Colon (tissue), 2 donors: ENCODE results near the gene PIGB.
"Not testable (repeated sequence)": the region's sequence is repeated elsewhere in the genome, so short reads cannot be mapped to it uniquely, and the experiment has no call there.

ENCODE experiments used
- FAIRE-seq: peaks from 2 replicates; lab custom pipeline; 2012; peaks lifted over from hg19 to GRCh38; lab: Jason Lieb, UNC
- donor health status: control.
- donor health status: control.

Gene PIGB

DNA sequence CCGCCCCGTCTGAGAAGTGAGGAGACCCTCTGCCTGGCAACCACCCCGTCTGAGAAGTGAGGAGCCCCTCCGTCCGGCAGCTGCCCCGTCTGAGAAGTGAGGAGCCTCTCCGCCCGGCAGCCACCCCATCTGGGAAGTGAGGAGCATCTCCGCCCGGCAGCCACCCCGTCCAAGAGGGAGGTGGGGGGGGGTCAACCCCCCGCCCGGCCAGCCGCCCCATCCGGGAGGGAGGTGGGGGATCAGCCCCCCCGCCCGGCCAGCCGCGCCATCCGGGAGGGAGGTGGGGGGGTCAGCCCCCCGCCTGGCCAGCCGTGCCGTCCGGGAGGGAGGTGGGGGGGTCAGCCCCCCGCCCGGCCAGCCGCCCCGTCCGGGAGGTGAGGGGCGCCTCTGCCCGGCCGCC is 16.2 kb upstream of the PIGB start:
- not testable (repeated sequence) for FAIRE-seq

DNA sequence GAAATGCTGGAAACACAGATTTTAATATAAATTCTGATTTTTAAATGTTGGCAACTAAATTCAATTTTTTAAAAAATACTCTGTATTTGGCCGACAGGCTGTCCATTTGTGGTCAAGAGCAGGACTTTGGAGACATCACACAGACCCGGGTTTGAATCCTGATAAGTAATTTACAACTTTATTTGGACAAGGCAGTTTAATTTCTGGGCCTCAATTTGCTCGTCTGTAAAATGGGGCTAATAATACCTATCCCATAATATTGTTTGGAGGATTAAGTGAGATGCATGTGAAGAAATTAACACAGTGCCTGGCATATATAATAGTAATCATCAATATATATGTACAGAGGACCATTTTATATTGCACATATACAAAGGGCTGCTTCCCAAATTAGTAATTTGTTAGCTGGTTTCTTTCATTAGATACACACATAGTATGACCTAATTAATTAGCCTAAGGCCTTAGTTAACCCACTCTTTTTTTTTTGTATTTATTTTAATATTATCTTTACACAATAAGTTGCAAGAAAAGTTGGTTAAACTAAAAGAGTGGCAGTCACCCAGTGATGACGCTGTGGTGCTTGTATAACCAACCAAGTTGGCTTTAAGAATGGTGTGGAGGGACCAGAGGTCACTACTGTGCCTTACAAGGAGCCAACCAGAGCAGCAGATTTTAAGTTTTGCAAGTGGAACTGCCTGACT is 665 bp downstream of the PIGB start:
- FAIRE-seq, result no peak

DNA sequence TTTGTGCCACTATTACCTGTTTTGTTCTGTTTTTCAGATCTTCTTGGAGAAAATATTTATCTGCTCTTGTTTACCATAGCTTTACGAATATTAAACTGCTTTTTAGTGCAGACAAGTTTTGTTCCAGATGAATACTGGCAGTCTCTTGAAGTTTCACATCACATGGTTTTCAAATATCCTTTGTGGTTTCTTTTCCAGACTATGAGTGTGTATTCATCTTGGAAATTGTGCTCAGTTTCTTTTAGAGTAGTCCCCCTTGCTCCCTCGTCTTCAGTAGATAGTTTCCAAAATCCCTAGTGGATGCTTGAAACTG is 1.2 kb downstream of the PIGB start:
- FAIRE-seq, result no peak

DNA sequence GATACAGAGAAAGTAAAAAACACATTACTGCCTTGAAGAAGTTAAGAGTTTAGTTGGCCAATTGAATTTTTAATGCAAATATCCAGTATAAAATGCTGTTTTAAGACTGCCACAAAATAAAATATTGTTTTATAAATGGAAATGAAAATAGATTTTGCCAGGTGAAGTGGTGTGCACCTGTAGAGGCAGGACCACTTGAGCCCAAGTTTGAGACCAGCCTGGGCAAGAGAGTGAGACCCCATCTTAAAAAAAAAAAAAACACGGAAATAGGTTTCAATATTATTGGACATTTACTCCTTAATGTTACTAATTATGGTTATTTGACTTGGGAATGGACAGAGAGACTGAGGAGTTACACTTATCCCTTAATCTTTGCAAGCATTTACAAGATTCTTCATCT is 1.9 kb downstream of the PIGB start:
- FAIRE-seq, result no peak

DNA sequence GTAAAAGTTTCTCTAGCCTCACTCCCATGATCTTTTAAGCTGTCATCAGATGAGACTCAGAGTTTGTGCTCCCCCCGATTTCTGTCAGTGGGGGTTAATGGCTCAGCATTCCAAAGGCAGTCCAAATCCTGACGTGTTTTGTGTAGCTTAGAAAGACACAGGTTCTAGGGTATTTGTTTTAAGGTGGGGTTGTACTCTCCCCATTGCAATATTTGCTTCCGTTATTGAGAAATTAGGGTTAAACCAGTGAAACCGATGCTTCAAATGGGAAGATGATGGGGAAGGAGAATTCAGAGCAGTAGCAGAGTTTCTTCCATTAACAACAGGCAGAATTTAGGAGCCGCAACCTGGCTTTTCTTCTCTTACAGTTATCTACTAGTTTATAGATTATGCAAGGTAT is 3.4 kb downstream of the PIGB start:
- no peak for FAIRE-seq

DNA sequence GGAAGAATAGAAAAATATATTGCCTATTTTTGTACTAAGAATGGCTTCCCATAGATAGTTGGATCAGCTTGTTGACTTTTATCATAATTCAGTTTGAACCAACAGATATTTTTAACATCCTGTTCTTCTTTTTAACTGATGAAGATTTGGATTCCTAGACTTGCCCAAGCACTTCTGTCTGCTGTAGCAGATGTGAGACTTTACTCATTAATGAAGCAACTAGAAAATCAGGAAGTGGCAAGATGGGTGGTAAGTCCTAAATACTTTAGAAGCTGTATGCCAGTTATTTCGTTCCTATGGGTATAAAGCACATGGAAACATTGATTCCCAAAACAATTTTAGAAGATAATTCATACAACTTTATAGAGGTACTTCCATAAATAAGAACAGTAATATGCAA is 8.4 kb downstream of the PIGB start:
- no peak for FAIRE-seq

DNA sequence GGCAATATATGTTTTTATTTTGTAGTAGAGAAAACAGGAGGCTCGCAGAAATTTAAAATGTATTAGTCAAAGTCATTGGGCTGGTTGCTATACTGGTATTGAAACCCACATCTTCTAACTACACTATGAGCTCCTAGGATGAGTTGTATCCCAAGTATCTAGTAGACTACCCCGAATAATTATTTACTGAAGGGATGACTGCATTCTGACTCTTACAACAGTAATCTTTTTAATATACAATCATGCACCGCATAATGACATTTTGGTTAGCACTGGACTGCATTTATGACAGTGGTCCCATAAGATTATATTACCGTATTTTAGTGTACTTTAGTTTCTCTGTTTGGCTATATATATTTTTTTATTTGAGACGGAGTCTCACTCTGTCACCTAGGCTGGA is 15.3 kb downstream of the PIGB start:
- no peak for FAIRE-seq

DNA sequence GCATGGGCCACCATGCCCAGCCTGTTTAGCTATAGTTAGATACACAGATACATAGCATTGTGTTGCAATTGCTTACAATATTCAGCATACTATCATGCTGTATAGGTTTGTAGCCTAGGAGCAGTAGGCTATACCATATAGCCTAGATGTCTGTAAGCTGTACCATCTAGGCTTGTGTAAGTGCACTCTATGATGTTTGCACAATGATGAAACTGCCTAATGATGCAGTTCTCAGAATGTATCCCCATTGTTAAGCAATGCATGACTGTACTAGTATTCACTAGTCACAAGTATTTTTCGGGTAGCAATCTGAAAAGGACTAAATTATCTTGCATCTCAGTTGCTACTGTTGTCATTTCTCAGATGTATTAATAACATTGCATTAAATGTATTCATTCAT is 16.0 kb downstream of the PIGB start:
- FAIRE-seq, result no peak

DNA sequence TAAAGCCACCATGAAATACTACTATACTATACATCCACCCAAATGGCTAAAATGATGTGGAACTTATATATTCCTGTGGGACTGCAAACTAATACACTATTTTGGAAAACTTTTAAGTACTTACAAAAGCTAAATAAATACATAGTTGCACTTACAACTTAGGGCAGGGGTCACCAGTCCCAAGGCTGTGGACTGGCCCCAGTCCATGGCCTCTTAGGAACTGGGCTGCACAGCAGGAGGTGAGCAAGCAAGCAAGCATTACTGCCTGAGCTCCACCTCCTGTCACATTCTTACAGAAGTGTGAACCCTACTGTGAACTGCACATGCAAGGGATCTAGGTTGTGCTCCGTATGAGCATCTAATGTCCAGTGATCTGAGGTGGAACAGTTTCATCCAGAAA is 18.1 kb downstream of the PIGB start:
- FAIRE-seq, result no peak

DNA sequence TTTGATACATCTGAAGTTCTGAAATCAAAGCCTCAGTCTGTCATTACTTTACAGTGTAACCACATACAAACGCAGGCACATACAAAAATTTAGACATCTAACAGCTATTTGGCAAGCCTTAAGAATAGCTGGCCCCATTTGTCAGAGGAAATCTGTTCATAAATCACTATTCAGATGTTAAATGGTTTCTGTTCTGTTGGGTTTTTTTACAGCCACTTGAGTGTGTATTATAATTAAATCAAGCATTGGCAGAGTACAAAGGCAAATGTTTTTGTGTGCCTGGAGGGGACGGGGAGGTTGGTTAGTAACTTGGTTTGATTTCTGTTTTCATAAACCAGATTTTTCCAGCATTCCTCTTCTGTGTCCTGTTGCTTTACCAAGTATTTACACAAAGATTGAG is 24.1 kb downstream of the PIGB start:
- FAIRE-seq, result no peak

DNA sequence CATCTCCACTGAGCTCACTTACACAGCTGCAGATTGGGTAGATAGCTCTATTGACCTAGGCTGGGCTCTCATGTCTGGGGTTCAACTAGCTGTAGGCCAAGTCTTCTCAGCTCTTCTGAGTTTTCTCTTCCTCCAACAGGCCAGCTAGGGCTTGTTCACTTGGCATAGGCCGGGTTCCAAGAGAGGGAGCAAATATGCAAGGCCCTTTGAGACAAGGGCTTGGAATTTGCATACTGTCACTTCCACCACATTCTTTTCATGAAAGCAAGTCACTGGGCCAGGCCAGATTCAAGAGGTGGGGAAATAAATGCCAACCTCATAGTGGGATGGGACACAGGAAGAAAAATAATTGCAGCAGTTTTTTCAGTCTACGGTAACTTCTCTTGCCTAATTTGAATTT is 25.2 kb downstream of the PIGB start:
- no peak for FAIRE-seq

DNA sequence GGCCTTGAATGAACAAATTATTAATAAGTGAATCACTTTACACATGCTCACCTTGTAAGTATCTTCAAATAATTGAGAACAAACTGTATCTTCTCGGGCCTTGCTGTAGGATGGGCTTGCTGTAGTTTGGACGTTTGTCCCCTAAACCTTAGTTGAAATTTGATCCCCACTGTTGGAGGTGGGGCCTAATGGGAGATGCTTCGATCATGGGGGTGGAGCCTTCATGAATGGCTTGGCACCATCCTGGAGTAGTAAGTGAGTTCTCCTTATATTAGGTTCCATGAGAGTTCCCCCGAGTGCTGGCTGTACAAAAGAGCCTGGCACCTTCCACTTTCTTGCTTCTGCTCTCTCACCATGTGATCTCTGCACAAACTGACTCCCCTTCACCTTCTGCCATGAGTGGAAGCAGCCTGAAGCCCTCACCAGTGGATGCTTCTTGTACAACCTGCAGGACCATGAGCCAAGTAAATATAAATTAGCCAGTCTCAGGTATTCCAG is 29.3 kb downstream of the PIGB start:
- FAIRE-seq, result no peak

DNA sequence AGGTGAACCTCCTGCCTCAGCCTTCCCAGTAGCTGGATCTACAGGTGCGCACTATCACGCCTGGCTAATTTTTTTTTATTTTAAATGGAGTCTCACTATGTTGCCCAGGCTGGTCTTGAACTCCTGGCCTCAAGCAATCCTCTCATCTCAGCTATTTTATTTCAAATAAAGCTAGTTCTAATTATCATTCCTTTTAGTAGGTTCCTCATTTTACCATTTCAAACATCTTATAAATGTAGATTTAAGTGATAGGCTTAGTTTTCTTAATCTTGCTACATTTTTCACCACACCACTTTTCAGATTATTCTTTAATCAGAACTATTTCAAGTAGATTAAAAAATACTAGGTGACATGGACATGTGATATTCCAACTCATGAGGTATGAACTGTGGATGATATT is 30.3 kb downstream of the PIGB start:
- no peak for FAIRE-seq

DNA sequence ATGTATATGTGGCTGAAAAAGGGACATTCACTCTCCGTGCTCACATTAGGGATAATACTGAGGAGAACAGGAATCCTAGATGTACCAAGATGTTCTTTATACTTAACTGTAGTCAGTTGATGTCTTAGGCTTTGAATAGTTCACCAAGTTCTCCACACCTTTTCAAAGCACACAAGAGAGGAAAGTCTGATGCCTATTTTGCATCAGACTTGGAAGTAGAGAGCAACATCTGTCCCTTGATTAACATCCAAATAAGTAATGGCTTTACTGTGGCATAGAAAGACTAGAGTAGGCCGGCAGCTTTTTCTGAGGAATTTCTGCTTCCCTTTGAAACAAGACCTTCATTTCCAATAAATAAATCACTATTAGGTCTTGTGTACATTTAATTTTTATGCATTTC is 34.0 kb downstream of the PIGB start:
- no peak for FAIRE-seq

DNA sequence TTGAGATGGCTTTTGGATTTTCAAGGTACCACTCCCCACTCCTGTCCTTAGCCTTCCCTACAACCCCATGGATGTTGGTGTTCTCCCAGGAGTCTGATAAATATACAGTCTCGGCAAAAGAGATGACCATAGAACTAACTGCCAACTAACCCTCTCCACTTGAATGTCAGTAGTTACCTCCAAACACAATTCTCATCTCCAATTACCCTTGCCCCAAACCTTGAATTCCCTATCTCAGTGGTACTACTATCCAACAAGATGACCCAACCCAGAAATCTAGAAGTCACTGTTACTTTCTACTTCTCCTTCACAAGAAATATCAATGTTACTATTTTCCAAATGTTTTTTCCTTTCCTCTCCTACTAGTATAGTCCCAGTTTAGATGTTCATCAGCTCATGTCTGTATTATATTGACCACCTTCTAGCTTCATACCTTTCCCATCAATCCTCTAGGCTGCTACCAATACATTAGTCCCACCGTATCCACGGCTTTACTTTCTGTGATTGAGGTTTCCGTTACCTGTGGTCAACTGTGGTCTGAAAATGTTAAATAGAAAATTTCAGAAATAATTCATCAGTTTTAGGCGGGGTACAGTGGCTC is 38.1 kb downstream of the PIGB start:
- no peak for FAIRE-seq

DNA sequence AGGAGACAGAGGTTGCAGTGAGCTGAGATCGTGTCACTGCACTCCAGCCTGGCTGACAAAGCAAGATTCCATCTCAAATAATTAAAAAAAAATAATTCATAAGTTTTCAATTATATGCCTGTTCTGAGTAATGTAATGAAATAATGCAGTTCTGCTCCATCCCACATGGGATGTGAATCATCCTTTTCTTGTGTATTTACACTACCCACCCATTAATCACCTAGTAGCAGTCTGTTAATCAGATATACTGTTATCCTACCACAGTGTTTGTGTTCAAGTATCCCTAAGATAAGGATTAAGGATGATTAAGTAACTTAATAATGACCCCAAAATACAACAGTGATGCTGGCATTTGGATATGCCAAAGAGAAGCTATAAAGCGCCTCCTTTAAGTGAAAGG is 38.8 kb downstream of the PIGB start:
- FAIRE-seq, result no peak

DNA sequence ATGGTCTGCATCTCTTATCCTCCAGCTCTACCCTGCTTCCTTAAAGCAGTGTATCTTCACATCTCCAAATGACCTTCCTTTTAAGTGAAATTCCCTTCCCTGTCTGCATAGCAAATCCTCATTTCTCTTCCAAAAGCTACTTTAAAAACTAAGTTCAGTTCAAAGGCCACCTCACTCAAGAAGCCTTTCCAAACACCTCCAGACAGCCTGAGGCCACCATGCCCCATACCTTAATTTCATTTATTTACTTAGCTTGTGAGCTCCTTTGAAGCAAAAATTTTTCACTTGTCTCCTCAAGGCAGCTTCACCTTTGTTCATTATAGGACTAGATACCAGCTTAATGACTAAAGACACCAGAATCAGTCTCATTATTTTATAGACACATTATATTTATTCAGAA is 39.4 kb downstream of the PIGB start:
- no peak for FAIRE-seq

DNA sequence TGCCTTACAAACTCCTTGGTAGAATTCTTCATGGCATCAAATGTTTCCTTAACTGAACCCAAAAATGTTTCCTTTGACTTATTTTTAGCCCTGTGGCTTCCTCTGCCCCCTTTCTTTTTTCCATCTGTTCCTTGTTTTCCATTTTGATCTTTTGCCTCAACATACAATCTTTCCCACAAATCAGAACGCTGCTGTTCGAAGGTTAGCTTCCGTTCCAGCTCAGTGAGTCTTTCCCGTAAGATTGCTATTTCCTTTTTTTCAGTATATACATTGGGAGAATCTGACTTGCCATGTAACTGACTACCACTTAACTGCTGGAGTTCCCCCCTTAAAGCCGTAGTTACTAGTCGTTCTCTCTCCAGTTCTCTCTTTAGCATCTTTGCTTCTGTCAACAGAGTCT is 41.2 kb downstream of the PIGB start:
- FAIRE-seq, result no peak

DNA sequence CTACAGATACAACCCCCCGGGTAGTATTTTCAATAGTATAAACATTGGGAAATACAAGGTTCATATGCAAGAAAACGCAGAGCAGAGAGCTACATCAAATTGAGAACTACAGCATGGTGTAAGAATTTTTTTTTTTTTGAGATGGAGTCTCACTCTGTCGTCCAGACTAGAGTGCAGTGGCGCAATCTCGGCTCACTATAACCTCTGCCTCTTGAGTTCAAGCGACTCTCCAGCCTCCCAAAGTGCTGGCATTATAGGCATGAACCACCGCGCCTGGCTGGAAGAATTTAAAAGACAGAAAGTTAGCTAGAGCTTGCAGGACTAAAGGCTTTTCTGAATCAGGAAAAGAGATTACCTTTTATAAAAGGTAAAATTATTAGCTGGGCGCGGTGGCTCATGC is 42.0 kb downstream of the PIGB start:
- FAIRE-seq, result no peak

DNA sequence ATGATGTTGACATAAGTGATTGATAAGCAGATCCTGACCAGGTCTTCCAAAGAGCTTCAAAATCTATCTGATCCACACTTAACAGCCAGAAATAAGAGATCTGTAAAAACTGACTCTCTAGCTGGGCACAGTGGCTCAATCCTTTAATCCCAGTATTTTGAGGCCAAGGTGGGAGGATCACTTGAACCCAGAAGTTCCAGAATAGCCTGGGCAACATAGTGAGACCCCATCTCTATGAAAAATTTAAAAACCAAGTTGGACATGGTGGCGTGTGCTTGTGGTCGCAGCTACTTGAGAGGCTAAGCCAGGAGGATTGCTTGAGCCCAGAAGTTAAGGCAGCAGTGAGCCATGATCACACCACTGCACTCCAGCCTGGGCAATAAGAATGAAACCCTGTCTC is 43.6 kb downstream of the PIGB start:
- no peak for FAIRE-seq

DNA sequence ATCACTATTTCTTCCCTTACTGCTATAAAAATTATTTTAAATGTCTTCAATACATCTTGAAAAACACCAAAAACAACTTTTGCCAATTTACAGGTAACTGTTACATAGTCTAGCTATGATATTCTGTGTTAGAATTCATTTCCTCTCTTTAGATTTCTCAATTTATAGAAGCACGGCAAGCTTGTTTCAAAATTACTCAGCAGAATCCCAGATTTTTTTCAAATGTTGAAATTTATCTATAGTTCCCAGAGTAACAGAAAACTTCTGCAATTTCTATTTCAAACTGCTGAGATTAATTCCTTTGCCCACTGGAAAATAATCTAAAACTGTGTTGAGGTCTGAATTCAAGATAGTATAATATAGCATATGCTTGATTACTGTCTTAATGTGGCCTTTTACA is 48.0 kb downstream of the PIGB start:
- FAIRE-seq, result no peak

DNA sequence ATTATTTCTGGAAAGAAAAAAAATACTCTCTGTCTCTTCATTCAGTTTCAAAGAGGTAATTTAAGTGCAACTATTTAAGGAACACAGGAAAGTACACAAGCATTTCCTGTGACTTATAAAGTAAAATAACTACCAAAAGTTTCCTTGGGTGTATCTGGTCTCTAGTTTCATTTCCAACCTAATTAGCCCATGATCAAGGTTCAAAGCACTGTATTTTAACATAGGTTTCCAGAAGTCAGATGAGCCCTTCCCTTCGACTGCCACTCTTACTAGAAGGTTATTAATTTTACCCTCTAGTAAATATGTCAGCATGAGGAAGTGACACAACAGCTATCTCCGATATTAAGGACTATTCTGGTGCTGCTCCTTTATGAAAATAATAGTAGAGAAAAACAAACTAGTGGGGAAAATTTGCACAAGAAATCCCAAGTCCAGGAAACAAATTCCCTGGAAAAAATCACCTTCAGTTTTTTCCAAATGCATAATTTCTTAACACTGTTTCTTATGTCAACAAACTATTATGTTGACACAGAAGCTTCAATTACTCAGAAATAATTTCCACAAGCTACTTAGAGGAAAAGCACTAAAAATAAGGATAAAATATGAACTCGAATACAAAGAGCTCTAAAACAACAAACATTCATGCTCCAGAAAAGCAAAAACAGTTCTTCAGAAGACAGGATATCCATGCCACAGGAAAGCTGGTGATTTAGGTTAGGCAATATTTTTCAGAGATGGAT is 53.8 kb downstream of the PIGB start:
- FAIRE-seq, result peak; percentile 49

DNA sequence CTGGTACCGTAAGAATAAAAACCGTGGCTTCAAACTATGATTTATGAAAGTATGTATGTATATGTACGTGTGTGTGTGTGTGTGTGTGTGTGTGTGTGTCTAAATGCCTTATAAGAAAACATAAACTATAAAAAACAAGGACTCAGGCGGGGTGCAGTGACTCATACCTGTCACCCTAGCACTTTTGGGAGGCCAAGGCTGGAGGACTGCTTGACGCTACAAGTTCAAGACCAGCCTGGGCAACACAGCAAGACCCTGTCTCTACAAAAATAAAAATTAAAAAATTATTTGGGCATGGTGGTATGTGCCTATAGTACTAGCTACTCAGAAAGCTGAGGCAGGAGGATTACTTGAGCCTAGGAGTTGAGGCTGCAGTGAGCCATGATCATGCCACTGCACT is 60.1 kb downstream of the PIGB start:
- FAIRE-seq, result no peak

DNA sequence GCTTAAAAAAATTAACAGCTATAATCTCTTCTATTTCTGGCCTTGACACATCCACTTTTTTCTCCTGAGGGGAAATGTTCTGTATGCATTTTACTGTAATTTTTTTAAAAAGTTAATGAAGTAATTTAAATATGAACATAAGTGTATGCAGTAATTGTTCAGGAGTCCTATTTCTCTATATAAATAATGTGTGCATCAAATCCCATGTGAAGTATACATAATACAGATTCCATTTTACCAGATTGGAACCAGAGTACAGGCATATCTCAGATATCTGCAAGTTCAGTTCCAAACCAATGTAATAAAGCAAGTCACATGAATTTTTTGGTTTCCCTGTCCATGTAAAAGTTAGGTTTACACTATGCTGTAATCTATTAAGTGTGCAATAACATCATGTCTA is 62.6 kb downstream of the PIGB start:
- FAIRE-seq, result no peak
